Raji (cell line): ENCODE results near the gene JAK3.

Experiments used
- POLR2A ChIP-seq: IDR thresholded peaks from 2 replicates; pipeline ENCODE4 v1.6.1; 2011; ENCODE audit warnings: low read depth, low read length, control low read depth; ENCODE audit not compliant: insufficient read depth

Gene JAK3

GRCh38 chr19:17847538-17848366, at the start of gene JAK3:
JAK3 (minus strand) TSS chr19:17847982; CDS start chr19:17844417, 3,565 bp downstream.
- TF ChIP-seq POLR2A, result no peak

- no peak for TF ChIP-seq POLR2A
Measured at GRCh38 chr19:17893766-17894165, 46.0 kb upstream of the JAK3 start.

- TF ChIP-seq POLR2A, result no peak
Measured at GRCh38 chr19:17889609-17890214, 41.9 kb upstream of the JAK3 start.

GRCh38 chr19:17888260-17888659, 40.5 kb upstream of the JAK3 start:
- TF ChIP-seq POLR2A, result no peak

GRCh38 chr19:17886515-17886914, 38.7 kb upstream of the JAK3 start:
- TF ChIP-seq POLR2A, result no peak

- no peak for TF ChIP-seq POLR2A
Measured at GRCh38 chr19:17883627-17884410, 36.0 kb upstream of the JAK3 start.

GRCh38 chr19:17881701-17882100, 33.9 kb upstream of the JAK3 start:
- TF ChIP-seq POLR2A, result no peak

- TF ChIP-seq POLR2A, result no peak
Measured at GRCh38 chr19:17879466-17879865, 31.7 kb upstream of the JAK3 start.

- no peak for TF ChIP-seq POLR2A
Measured at GRCh38 chr19:17877696-17878095, 29.9 kb upstream of the JAK3 start.

- no peak for TF ChIP-seq POLR2A
Measured at GRCh38 chr19:17874758-17875135, 27.0 kb upstream of the JAK3 start.

- no peak for TF ChIP-seq POLR2A
Measured at GRCh38 chr19:17873786-17874757, 26.3 kb upstream of the JAK3 start.

- no peak for TF ChIP-seq POLR2A
Measured at GRCh38 chr19:17872251-17873001, 24.6 kb upstream of the JAK3 start.

GRCh38 chr19:17871878-17872250, 24.1 kb upstream of the JAK3 start, which contains the start of gene SLC5A5:
SLC5A5 (plus strand) TSS chr19:17871945; CDS start chr19:17872320, 375 bp downstream.
- TF ChIP-seq POLR2A, result no peak
